C4-2B (cell line): ENCODE results near the gene DNER.

ENCODE experiments used
- CTCF ChIP-seq: fragments of 450-650 bp; conservative IDR thresholded peaks from 2 replicates; pipeline ENCODE4 v1.5.1; 2017; ENCODE audit warnings: mild to moderate bottlenecking
- ZFX ChIP-seq: fragments of 450-650 bp; IDR thresholded peaks from 2 replicates; pipeline ENCODE4 v1.6.1; 2017

- TF ChIP-seq CTCF (no peak), ZFX (no peak)
Measured at GRCh38 chr2:229425598-229425997, 288.8 kb downstream of the DNER start.
